DOHH2 (cell line): ENCODE data around the gene NEK8.

Source experiments
- EZH2phosphoT487 ChIP-seq: fragments of 200-600 bp; sonication (generic); IDR thresholded peaks from 2 replicates; pipeline ENCODE4 v1.6.1; 2017; ENCODE audit warnings: borderline replicate concordance, mild to moderate bottlenecking, antibody characterized with exemption, low read length, moderate library complexity, mixed read lengths
- TF ChIP-seq, protein P1 (sequence below): fragments of 200-600 bp; sonication (generic); IDR thresholded peaks from one replicate; pipeline ENCODE4 v1.5.1; 2014; ENCODE audit warnings: antibody characterized with exemption, mild to moderate bottlenecking, low read depth, low read length; ENCODE audit not compliant: poor library complexity, severe bottlenecking

DNA sequence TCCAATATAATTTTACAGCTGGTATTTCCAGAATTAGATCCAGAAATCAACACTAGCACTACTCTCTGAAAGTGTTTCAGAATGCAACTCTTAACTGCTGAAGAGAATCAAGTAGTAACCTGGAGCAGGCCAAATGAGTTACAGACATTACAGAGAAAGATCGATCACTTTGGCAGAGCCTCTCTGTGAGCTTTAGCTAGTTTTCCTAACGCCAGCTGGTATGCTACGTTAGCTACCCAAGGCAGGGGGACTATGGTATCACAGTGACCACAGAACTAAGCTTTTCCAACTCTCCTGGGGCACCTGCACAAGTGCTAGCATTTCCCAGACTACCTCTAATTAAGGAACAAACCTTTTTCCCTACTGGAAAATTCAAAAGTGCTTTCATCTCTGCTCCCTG is 45.6 kb downstream of the NEK8 start:
- TF ChIP-seq EZH2phosphoT487, result no peak
- TF ChIP-seq, protein P1, sequence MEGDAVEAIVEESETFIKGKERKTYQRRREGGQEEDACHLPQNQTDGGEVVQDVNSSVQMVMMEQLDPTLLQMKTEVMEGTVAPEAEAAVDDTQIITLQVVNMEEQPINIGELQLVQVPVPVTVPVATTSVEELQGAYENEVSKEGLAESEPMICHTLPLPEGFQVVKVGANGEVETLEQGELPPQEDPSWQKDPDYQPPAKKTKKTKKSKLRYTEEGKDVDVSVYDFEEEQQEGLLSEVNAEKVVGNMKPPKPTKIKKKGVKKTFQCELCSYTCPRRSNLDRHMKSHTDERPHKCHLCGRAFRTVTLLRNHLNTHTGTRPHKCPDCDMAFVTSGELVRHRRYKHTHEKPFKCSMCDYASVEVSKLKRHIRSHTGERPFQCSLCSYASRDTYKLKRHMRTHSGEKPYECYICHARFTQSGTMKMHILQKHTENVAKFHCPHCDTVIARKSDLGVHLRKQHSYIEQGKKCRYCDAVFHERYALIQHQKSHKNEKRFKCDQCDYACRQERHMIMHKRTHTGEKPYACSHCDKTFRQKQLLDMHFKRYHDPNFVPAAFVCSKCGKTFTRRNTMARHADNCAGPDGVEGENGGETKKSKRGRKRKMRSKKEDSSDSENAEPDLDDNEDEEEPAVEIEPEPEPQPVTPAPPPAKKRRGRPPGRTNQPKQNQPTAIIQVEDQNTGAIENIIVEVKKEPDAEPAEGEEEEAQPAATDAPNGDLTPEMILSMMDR, result no peak
